ENCODE results near the gene EVA1B. TPM values are rescaled to one million over a fixed set of nuclear protein-coding genes. Genes with fewer than 3 reads are reported as not detected.

The EVA1B gene
- total RNA-seq, 3 donors from 2014 or later (not counting 1 experiment from before 2014, with no cell fraction given), result 4.0 to 8.0 (median 4.9) TPM

- no peaks in the 10 kb centered on the region for H3K9me3 ChIP-seq (ENCODE audit: control insufficient read depth, insufficient read depth, low read length)
- ATAC-seq (no peak), DNase-seq (no peak)
- Mint-ChIP-seq H3K9me3 (no peaks in the 10 kb centered on the region), H3K4me3 (no peak overlapping the region), H3K4me1 (peaks cover 6 to 26% of the 10 kb centered on the region in 2 donors), H3K27ac (no peak overlapping the region), H3K36me3 (no peaks in the 10 kb centered on the region), H3K27me3 (ENCODE audit: low read depth in 2 of 2) (peaks cover 0 to 7% of the 10 kb centered on the region in 2 donors)
- H3K4me3 ChIP-seq (ENCODE audit: low read length), result no peak overlapping the region
- intact Hi-C loops (cut with micrococcal nuclease), result no loop called here
- H3K4me1 ChIP-seq (ENCODE audit: control insufficient read depth, insufficient read depth, low read length), result peaks cover 27% of the 10 kb centered on the region
- H3K36me3 ChIP-seq (ENCODE audit: control insufficient read depth, insufficient read depth, low read length), result no peaks in the 10 kb centered on the region
- no peak for TF ChIP-seq CTCF (IDR thresholded peaks at IDR 0.05)
- no peaks in the 10 kb centered on the region for H3K27me3 ChIP-seq (ENCODE audit: control insufficient read depth, insufficient read depth, low read length)
- H3K27ac ChIP-seq (ENCODE audit: low read length), result no peak overlapping the region
- WGBS (ENCODE audit: insufficient coverage), result 50% methylated on average over 6 of the region's 6 CpGs
Observed at GRCh38 chr1:36326499-36326898, 3.1 kb upstream of the EVA1B start.

GRCh38 chr1:36324353-36324703, 883 bp upstream of the EVA1B start:
- Histone ChIP-seq H3K9me3 (ENCODE audit: control insufficient read depth, insufficient read depth, low read length) (no peaks in the 10 kb centered on the region), H3K4me1 (ENCODE audit: control insufficient read depth, insufficient read depth, low read length) (peaks cover 41% of the 10 kb centered on the region), H3K27me3 (ENCODE audit: control insufficient read depth, insufficient read depth, low read length) (no peaks in the 10 kb centered on the region), H3K36me3 (ENCODE audit: control insufficient read depth, insufficient read depth, low read length) (no peaks in the 10 kb centered on the region), H3K27ac (ENCODE audit: low read length) (no peak overlapping the region), H3K4me3 (ENCODE audit: low read length) (no peak overlapping the region)
- Mint-ChIP-seq H3K27ac (peak overlapping the region in 1 of 2 donors; percentile 57), H3K36me3 (no peaks in the 10 kb centered on the region), H3K27me3 (ENCODE audit: low read depth in 2 of 2) (peaks cover 0 to 7% of the 10 kb centered on the region in 2 donors), H3K4me3 (peak overlapping the region; percentile 85), H3K9me3 (no peaks in the 10 kb centered on the region), H3K4me1 (peaks cover 6 to 35% of the 10 kb centered on the region in 2 donors)
- WGBS (ENCODE audit: insufficient coverage), result 37% methylated on average over 4 of the region's 9 CpGs
- TF ChIP-seq CTCF (IDR thresholded peaks at IDR 0.05), result no peak
- intact Hi-C loops (cut with micrococcal nuclease), result loop anchor here (5.0 kb wide), 1 partner anchor 43 kb away; no protein-coding TSS in a partner anchor
- DNase-seq (no peak), ATAC-seq (no peak)

- H3K27ac Mint-ChIP-seq, result peak overlapping the region in 1 of 2 donors; percentile 73
- H3K9me3 ChIP-seq (ENCODE audit: control insufficient read depth, insufficient read depth, low read length), result no peaks in the 10 kb centered on the region
- H3K27me3 Mint-ChIP-seq (ENCODE audit: low read depth in 2 of 2), result peaks cover 0 to 7% of the 10 kb centered on the region in 2 donors
- peaks cover 41% of the 10 kb centered on the region for H3K4me1 ChIP-seq (ENCODE audit: control insufficient read depth, insufficient read depth, low read length)
- peaks cover 6 to 35% of the 10 kb centered on the region in 2 donors for H3K4me1 Mint-ChIP-seq
- H3K36me3 Mint-ChIP-seq, result no peaks in the 10 kb centered on the region
- H3K27me3 ChIP-seq (ENCODE audit: control insufficient read depth, insufficient read depth, low read length), result no peaks in the 10 kb centered on the region
- ATAC-seq (peak; percentile 59 to 67 (median 59)), DNase-seq (peak in 1 of 2 donors; percentile 57)
- TF ChIP-seq CTCF (IDR thresholded peaks at IDR 0.05), result no peak
- peak overlapping the region; percentile 46 for H3K27ac ChIP-seq (ENCODE audit: low read length)
- peak overlapping the region; percentile 55 for H3K4me3 ChIP-seq (ENCODE audit: low read length)
- H3K36me3 ChIP-seq (ENCODE audit: control insufficient read depth, insufficient read depth, low read length), result no peaks in the 10 kb centered on the region
- intact Hi-C loops (cut with micrococcal nuclease), result loop anchor here (5.0 kb wide), 1 partner anchor 44 kb away; no protein-coding TSS in a partner anchor
- WGBS (ENCODE audit: insufficient coverage), result 2% methylated on average over 83 of the region's 83 CpGs
- H3K9me3 Mint-ChIP-seq, result no peaks in the 10 kb centered on the region
- H3K4me3 Mint-ChIP-seq, result peak overlapping the region; percentile 81
Observed at GRCh38 chr1:36322786-36323635, 434 bp downstream of the EVA1B start.
